T1000 (cell line): ENCODE measurements around the gene SGCA.

ENCODE experiments used
- DNase-seq: peaks from one replicate; lab custom pipeline; 2025; ENCODE audit warnings: mixed read lengths; lab: John Stamatoyannopoulos, UW

Gene SGCA

GRCh38 chr17:50149091-50149416 is 16.8 kb upstream of the SGCA start:
- DNase-seq, result no peak

- no peak for DNase-seq
These were observed 16.1 kb upstream of the SGCA start for GRCh38 chr17:50149417-50150353.

GRCh38 chr17:50150354-50151040 is 15.3 kb upstream of the SGCA start, which contains the start of gene PPP1R9B:
Gene PPP1R9B (minus strand): TSS chr17:50150677. CDS start chr17:50150513, 164 bp downstream.
- no peak for DNase-seq

- peak; percentile 80 for DNase-seq
These were observed 14.5 kb upstream of the SGCA start for GRCh38 chr17:50151041-50151936.

- DNase-seq, result peak; percentile 68
These were observed 13.8 kb upstream of the SGCA start for GRCh38 chr17:50151937-50152547.

- DNase-seq, result no peak
These were observed 13.1 kb upstream of the SGCA start for GRCh38 chr17:50152736-50153135.

DNA sequence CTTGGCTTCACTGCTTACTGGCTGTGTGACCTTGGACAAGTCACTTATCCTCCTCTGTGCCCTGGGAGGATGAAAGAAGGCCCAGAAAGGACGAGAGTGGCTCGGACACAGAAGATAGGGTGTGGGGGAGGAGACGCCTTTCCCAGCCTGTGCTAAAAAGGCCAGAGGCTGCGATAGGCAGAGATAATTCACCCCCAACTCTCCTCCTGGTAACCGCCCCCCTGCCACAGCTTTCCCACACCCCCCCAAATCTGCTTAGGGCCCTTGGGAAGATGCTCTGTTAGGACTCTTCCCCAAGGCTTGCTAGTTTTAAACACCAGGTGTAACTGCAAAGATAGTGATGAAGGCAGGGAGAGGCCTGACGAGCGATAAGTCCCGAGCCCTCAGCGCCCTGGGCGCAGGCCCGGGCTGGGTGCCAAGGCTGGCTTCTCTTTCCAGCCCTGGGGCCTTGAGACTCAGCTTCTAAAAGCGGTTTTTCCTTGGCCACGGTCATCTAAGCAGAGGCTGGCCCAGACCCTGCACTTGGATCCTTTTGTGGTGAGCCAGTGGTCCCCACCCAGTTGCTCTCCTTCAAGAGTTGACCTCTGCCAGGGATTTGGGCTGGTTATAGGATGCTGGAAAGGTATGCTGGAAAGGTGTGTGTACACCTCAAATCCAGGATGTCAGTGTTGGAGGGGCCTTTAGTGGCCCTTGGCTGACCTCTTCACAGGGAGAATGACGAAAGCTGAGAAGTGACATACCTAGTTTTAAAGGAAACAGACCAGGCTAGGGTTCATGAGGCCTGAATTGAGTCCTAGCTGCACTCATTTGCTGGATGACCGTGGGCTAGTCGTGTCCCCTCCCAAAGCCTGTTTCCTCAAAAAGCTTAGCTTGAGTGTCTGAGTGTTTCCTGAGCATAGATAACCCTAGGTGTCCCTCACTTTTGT is 11.9 kb upstream of the SGCA start:
- DNase-seq, result no peak

GRCh38 chr17:50154604-50155003 is 11.2 kb upstream of the SGCA start:
- no peak for DNase-seq

DNA sequence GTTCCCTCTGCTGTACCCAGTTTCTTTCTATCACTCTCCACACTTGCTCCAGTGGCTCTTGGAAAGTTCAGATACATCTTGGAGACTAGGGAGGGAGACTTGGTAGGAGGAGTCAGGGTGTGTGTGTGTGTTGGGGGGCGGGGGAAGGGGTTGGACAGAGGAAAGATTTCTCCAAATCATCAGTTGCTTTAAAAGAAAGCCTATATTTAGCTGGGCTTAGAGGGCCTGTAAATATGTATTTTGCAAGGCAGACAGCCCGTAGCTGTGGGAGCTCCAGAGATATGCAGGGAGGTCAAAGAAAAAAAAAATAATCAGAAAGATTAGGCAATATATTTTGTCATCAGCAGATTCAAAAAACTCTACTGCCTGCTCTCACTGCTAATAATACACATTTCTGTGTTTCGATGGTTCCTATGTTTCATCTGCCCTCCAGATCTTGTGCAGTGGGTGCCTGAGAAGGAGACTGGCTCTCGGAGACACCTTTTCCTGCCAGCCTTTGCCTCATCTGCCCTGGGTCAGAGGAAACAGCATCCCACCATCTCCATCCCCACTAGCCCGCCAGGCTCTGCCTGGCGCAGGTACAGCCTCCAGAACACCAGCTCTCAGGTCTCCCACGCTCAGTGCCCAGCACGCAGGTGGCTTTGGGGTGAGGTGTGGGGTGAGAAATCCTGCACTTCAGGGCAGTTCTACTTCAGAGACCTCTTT is 10.5 kb upstream of the SGCA start:
- DNase-seq, result no peak

- DNase-seq, result no peak
These were observed 7.9 kb upstream of the SGCA start for GRCh38 chr17:50157891-50158290.

DNA sequence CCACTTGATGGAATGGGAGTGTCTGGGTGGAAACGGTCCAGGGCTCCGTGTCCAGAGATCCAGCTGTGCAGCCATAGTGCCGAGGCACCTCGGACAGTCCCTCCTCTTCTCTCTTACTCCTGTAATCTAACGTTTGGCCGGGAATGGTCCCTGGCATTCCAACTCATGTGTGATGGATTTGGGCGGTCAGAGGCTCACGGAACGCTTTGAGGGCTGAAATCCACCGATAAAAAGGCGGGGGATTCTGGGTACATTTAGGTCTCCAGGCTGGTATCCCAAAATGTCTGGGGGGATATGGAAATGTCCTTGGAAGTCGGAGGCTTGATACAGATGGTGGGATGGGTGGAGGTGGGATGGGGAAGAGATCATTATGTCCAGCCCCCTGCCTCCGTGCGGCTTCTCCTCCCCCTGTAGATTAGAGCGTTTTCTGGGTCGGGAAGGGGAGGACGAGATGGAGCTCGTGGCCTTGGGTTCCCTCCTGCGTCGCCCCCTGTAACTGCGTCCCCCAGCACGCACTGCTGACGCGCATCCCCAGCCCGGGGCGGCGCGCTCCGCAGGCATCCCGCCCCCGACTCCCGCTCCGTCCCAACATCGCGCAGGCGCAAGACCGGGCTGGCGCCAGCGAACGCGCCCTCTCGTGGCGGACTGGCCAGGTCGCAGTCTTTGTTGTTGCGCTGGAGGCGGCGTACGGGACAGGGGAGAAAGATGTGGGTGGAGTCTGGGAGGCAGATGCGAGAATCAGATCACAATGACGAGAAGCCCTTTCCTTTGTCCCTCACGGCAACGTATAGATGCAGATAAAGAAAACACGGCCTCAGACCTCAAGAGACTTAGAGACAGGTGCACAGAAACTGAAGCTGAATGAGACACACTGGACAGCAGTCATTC is 4.5 kb upstream of the SGCA start:
- peak; percentile 94 for DNase-seq

DNA sequence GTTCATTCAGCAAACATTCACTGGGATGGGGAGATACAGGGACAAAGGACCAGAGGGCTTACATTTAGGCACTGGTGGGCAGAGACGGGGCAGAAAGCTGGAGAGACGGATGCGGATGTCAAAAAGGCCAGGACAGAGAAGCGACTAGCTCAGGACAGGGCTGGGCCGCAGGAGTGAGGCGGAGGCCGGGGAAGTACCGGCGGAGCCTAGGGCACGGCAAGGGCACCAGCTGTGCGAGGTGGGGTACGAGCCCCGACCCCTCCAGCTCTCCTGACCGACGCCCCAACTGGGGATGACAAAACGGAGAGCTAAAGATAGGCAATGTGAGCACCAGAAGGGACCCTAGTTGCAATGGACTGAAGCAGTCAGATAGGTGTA is 3.9 kb upstream of the SGCA start:
- no peak for DNase-seq

DNA sequence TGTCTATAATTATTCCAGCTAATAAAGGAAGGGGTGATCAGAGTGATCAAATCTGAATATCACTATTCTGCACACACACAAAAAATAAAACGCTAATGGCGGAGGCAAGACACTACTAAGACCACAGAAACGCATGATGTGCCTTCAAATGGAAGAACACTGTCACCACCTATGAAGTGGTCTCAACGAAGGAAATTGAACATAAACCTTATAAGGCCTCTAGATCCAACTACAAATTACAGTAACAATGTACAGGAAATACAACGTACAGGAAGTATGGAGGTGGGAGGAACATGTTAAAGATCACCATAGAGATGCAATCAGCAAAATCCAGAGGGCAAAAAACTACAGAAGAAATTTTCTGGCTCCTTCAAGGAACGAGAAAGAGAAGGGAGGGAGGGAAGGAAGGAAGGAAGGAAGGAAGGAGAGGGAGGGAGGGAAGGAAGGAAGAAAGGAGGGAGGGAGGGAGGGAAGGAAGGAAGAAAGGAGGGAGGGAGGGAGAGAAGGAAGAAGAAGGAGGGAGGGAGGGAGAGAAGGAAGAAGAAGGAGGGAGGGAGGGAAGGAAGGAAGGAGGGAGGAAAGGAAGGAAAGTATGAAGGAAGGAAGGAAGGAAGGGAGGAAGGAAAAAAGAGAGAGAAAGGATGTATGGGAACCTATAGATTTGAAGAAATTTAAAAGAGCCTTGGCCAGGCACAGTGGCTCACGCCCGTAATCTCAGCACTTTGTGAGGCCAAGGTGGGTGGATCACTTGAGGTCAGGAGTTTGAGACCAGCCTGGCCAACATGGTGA is 3.1 kb upstream of the SGCA start:
- no peak for DNase-seq

GRCh38 chr17:50163843-50164696 is 1.7 kb upstream of the SGCA start:
- DNase-seq, result no peak

- no peak for DNase-seq
These were observed 1.2 kb upstream of the SGCA start for GRCh38 chr17:50164697-50164988.

DNA sequence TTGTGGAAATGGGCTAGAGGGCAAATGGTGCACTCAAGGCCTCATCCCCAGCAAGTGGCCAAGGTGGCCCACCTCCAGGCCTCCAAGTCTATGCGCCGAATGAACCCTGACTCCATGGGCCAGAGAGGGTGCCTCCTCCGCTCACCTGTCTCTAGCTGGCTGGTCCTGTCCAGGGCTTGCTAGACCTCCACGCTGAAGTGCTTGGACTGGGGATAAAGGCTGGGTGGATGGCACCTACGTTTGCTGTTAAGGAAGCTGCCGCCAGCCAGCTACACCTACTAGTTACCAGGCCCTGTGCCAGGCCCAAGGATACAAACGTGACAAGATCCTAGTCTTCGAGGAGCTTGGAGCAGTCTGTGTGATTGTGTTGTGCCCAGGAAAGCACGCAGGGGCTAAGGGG is 739 bp upstream of the SGCA start:
- no peak for DNase-seq

DNA sequence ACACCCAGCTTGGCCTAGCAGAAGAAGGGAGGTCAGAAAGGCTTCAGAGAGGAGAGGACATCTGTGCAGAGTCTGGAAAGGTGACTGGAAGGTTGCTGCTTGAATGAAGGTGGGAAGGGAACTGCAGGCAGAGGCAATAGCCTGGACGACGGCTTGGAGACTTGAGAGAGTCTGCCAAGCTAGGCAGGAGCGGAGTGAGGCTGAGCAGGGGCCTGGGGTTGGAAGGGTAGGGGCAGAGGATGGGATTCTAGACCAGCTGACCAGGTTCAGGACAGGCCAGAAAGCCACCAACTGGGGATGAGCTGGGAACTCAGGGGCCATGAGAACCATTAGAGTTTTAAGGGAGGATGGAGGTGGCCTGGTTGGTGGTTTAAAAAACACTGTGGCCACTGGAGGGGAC is 339 bp upstream of the SGCA start:
- no peak for DNase-seq
